Tibial nerve (tissue), 4 donors: Measurements from ENCODE around the gene OR2AG2.

ENCODE experiments used
- EP300 ChIP-seq, 2 donors: sonication (generic); formaldehyde crosslinking; IDR thresholded peaks; one replicate each; pipeline ENCODE4 v1.6.1; 2017; ENCODE audit warnings: antibody characterized with exemption in 2 of 2, mild to moderate bottlenecking in 1 of 2
- POLR2A ChIP-seq, 2 donors: fragments of 450-650 bp; IDR thresholded peaks; one replicate each; pipeline ENCODE4 v1.6.1; 2017; ENCODE audit warnings: antibody characterized with exemption in 2 of 2, mild to moderate bottlenecking in 2 of 2, moderate library complexity in 2 of 2
- TF ChIP-seq, protein P1 (sequence below), 5 experiments: fragments of 200-600 bp in 3 of 5; fragments of 450-650 bp in 2 of 5; sonication (generic) in 3 of 5; IDR thresholded peaks; one replicate each; pipeline ENCODE4 v1.5.1; 2016 to 2019; ENCODE audit warnings: antibody characterized with exemption in 5 of 5, mild to moderate bottlenecking in 3 of 5, moderate library complexity in 2 of 5

DNA sequence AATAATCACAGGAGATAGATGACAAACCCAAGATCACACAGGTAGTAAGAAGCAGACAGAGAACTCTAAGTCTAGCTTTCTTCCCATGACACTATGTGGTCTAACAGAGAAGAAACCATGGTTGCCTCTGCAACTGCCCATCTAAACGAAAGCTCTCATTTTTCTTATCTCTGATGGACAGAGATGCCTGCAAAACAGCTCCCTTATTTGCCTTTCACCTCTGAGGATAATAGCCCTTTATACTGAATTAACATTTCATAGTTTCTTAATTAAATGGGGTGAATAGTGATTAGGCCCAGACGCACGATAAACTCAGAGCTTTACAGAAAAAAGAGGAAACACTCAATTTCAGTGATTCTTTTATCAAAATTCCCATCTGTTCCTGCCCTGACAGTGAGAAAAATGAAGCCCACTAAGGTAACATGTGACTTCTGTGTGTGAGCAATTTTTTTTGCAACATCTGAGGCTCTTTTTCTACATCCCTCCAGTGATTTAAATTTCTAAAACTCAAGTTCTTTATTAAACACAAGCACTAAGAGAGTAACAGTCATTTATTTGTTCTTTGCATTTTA, 24.6 kb downstream of the OR2AG2 start:
- no peak for TF ChIP-seq EP300 (IDR thresholded peaks at IDR 0.05)
- TF ChIP-seq, protein P1, sequence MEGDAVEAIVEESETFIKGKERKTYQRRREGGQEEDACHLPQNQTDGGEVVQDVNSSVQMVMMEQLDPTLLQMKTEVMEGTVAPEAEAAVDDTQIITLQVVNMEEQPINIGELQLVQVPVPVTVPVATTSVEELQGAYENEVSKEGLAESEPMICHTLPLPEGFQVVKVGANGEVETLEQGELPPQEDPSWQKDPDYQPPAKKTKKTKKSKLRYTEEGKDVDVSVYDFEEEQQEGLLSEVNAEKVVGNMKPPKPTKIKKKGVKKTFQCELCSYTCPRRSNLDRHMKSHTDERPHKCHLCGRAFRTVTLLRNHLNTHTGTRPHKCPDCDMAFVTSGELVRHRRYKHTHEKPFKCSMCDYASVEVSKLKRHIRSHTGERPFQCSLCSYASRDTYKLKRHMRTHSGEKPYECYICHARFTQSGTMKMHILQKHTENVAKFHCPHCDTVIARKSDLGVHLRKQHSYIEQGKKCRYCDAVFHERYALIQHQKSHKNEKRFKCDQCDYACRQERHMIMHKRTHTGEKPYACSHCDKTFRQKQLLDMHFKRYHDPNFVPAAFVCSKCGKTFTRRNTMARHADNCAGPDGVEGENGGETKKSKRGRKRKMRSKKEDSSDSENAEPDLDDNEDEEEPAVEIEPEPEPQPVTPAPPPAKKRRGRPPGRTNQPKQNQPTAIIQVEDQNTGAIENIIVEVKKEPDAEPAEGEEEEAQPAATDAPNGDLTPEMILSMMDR (IDR thresholded peaks at IDR 0.05) = no peak
- no peak for TF ChIP-seq POLR2A (IDR thresholded peaks at IDR 0.05)
